ENCODE data around the gene PPP4C. TPM values are rescaled to one million over a fixed set of nuclear protein-coding genes. Genes with fewer than 3 reads are reported as not detected.

PPP4C gene
- total RNA-seq, 1 experiment from 2014 or later, result 93.2 TPM

GRCh38 chr16:30079480-30079879, 3.7 kb downstream of the PPP4C start:
- intact Hi-C loops (cut with micrococcal nuclease), result no loop called here
- ChIA-PET POLR2A (interaction anchor here (0.9 to 5.1 kb wide), 4 partner anchors 9 to 14 kb away, joined by 3 to 50 read pairs (median 4); partner anchors contain the start of genes ALDOA and TBX6), CTCF (interaction anchor here (0.7 to 1.0 kb wide), 2 partner anchors 47 to 478 kb away, joined by 3 to 6 read pairs; no protein-coding TSS in a partner anchor)
- no peaks in the 10 kb centered on the region for H3K9me3 Mint-ChIP-seq (ENCODE audit: unreplicated experiment)
- no peak overlapping the region for H3K27ac Mint-ChIP-seq (ENCODE audit: low read depth, unreplicated experiment)
- TF ChIP-seq CTCF (IDR thresholded peaks at IDR 0.05; ENCODE audit: unreplicated experiment), result no peak
- no TSS peak for BruUV-seq (replicated peaks)
- H3K36me3 Mint-ChIP-seq (ENCODE audit: insufficient read depth, unreplicated experiment), result peaks cover 71% of the 10 kb centered on the region
- no peak overlapping the region for H3K4me3 Mint-ChIP-seq (ENCODE audit: unreplicated experiment)
- peaks cover 20% of the 10 kb centered on the region for H3K4me1 Mint-ChIP-seq (ENCODE audit: insufficient read depth, unreplicated experiment)
- no peaks in the 10 kb centered on the region for H3K27me3 Mint-ChIP-seq (ENCODE audit: insufficient read depth, unreplicated experiment)
- DNase-seq (ENCODE audit: unreplicated experiment), result no peak

GRCh38 chr16:30082545-30083090, 6.8 kb downstream of the PPP4C start:
- peaks cover 9% of the 10 kb centered on the region for H3K4me1 Mint-ChIP-seq (ENCODE audit: insufficient read depth, unreplicated experiment)
- DNase-seq (ENCODE audit: unreplicated experiment), result no peak
- intact Hi-C loops (cut with micrococcal nuclease), result no loop called here
- no peaks in the 10 kb centered on the region for H3K27me3 Mint-ChIP-seq (ENCODE audit: insufficient read depth, unreplicated experiment)
- H3K4me3 Mint-ChIP-seq (ENCODE audit: unreplicated experiment), result no peak overlapping the region
- CTCF ChIA-PET, result interaction anchor here (2.9 kb wide), 1 partner anchor 9 kb away, joined by 24 read pairs; the partner anchor contains the start of gene TBX6
- no peaks in the 10 kb centered on the region for H3K9me3 Mint-ChIP-seq (ENCODE audit: unreplicated experiment)
- no TSS peak for BruUV-seq (replicated peaks)
- POLR2A ChIA-PET, result interaction anchor here (2.2 kb wide), 1 partner anchor 17 kb away, joined by 11 read pairs; the partner anchor contains the start of gene ALDOA
- TF ChIP-seq CTCF (IDR thresholded peaks at IDR 0.05; ENCODE audit: unreplicated experiment), result no peak
- H3K27ac Mint-ChIP-seq (ENCODE audit: low read depth, unreplicated experiment), result no peak overlapping the region
- H3K36me3 Mint-ChIP-seq (ENCODE audit: insufficient read depth, unreplicated experiment), result peaks cover 63% of the 10 kb centered on the region

GRCh38 chr16:30083216-30084055, 7.6 kb downstream of the PPP4C start:
- Mint-ChIP-seq H3K9me3 (ENCODE audit: unreplicated experiment) (no peaks in the 10 kb centered on the region), H3K36me3 (ENCODE audit: insufficient read depth, unreplicated experiment) (peaks cover 58% of the 10 kb centered on the region), H3K27me3 (ENCODE audit: insufficient read depth, unreplicated experiment) (no peaks in the 10 kb centered on the region), H3K4me1 (ENCODE audit: insufficient read depth, unreplicated experiment) (peaks cover 5% of the 10 kb centered on the region), H3K4me3 (ENCODE audit: unreplicated experiment) (no peak overlapping the region), H3K27ac (ENCODE audit: low read depth, unreplicated experiment) (no peak overlapping the region)
- POLR2A ChIA-PET, result interaction anchor here (1.9 to 2.0 kb wide), 2 partner anchors 12 to 18 kb away, joined by 5 to 9 read pairs; partner anchors contain the start of genes ALDOA and YPEL3
- CTCF ChIA-PET, result interaction anchor here (0.6 to 2.9 kb wide), 2 partner anchors 8 to 335 kb away, joined by 3 to 24 read pairs; partner anchors contain the start of gene TBX6
- no peak for DNase-seq (ENCODE audit: unreplicated experiment)
- BruUV-seq (replicated peaks), result no TSS peak
- intact Hi-C loops (cut with micrococcal nuclease), result no loop called here
- TF ChIP-seq CTCF (IDR thresholded peaks at IDR 0.05; ENCODE audit: unreplicated experiment), result no peak

Measured in MCF 10A (cell line).